Kidney (tissue), 14 donors: Measurements from ENCODE around the gene ELFN2. TPM values are rescaled to one million over a fixed set of nuclear protein-coding genes. Genes with fewer than 3 reads are reported as not detected.

Experiments
- DNase-seq, 5 donors: peaks; one replicate each; pipeline ENCODE4 v3.0.0-alpha.2; 2013 to 2020
- FAIRE-seq: peaks from 2 replicates; lab custom pipeline; 2012; peaks lifted over from hg19 to GRCh38; lab: Jason Lieb, UNC
- H3K27ac ChIP-seq, 2 donors: one replicate each; pipeline ENCODE4 v1.7.0; 2013; ENCODE audit warnings: low read depth in 2 of 2, low read length in 2 of 2, inconsistent platforms in 1 of 2
- H3K27me3 ChIP-seq: one replicate; pipeline ENCODE4 v1.7.1; 2013; ENCODE audit warnings: low read length, inconsistent platforms; ENCODE audit not compliant: control insufficient read depth, insufficient read depth
- H3K36me3 ChIP-seq, 3 donors: one replicate each; pipeline versions ENCODE4 v1.7.0 to v1.7.1; 2013; ENCODE audit warnings: low read length in 3 of 3, control low read depth in 1 of 3, inconsistent platforms in 1 of 3; ENCODE audit not compliant: insufficient read depth in 3 of 3, control insufficient read depth in 2 of 3
- H3K4me1 ChIP-seq, 3 donors: one replicate each; pipeline versions ENCODE4 v1.7.0 to v1.7.1; 2013; ENCODE audit warnings: low read length in 3 of 3, inconsistent platforms in 1 of 3, low read depth in 1 of 3; ENCODE audit not compliant: control insufficient read depth in 2 of 3, insufficient read depth in 2 of 3
- H3K4me3 ChIP-seq, 3 donors: one replicate each; pipeline versions ENCODE4 v1.7.0 to v1.8.1; 2013; ENCODE audit warnings: low read length in 3 of 3, control low read depth in 1 of 3, inconsistent platforms in 1 of 3
- H3K9ac ChIP-seq, 3 donors: one replicate each; pipeline versions ENCODE4 v1.7.0 to v1.7.1; 2013; ENCODE audit warnings: low read length in 3 of 3, control low read depth in 1 of 3, inconsistent platforms in 1 of 3
- H3K9me3 ChIP-seq, 3 donors: one replicate each; pipeline versions ENCODE4 v1.7.0 to v1.7.1; 2013; ENCODE audit warnings: low read length in 3 of 3, control low read depth in 1 of 3, inconsistent platforms in 1 of 3; ENCODE audit not compliant: control insufficient read depth in 2 of 3, insufficient read depth in 1 of 3
- intact Hi-C: fragments of 100-400 bp; cut with DNase I; formaldehyde crosslinking; loops from one replicate; pipeline ENCODE4 v1.11.1; 2022
- polyA plus RNA-seq: library from polyadenylated mRNA; stranded (reverse); fragments of 350-450 nt; fragmentation: Illumina TruSeq; extraction: RNeasy Lipid Tissue Mini Kit (QIAGEN cat#74804); gene quantifications from one replicate; pipeline ENCODE4 v1.2.3, GENCODE V29; 2014; ENCODE audit warnings: low read depth, low replicate concordance; ENCODE audit not compliant: insufficient read depth
- total RNA-seq: library from RNA; stranded (reverse); fragmentation: NEBNext Ultra II Directional; extraction: Animal tissue kit (Norgen Biotek cat#: 25700); gene quantifications from one replicate; pipeline ENCODE4 v1.2.1, GENCODE V29; 2021
- TF ChIP-seq, protein P1 (sequence below): IDR thresholded peaks from 3 replicates; pipeline ENCODE4 v1.5.1; 2012; ENCODE audit warnings: mild to moderate bottlenecking, moderate library complexity, borderline replicate concordance; ENCODE audit not compliant: insufficient read depth; ENCODE audit errors: extremely low read depth
- donor health status: control.
- donor health status: control.
- donor health status: control.
- donor health status: control.
- donor health status: control.
- donor health status: DM: yes; HTN: yes; CAD: no.
- donor health status: Normal renal cell carcinoma (clear cell type).

The ELFN2 gene
- total and polyA plus RNA-seq, 2 donors from 2014 or later, result 0.19 to 4.6 TPM

DNA sequence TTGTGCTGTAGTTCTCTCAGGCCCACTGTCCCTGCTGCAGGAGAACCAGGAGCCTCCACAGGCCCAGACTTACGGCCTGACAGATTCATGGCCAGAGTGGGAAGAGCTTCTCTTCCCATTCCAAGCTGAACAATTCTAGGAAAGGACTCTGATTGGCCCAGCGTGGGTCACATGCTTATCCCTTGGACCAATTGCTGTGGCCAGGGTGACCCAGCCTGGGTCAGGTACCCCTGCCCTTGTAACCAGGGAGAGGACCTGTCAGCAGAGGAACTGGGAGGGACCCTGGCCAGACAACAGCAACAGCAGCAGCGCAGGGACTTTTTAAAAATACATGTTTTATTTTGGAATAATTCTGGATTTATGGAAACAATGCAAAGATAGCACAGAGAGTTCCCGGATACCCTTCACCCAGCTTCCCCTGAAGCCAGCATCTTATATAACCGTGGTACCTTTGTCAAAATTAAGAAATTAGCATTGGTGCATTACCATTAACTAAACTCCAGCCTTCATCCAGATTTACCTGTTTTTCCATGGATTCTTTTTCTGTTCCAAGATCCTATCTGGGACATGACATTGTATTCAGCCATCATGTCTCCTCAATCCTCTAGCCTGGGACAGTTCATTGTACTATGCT lies 8.8 kb upstream of the ELFN2 start:
- Histone ChIP-seq H3K36me3 (no peaks in the 10 kb centered on the region), H3K4me3 (no peak overlapping the region), H3K9me3 (no peaks in the 10 kb centered on the region), H3K27ac (no peak overlapping the region), H3K4me1 (no peaks in the 10 kb centered on the region), H3K9ac (no peak overlapping the region), H3K27me3 (no peaks in the 10 kb centered on the region)
- FAIRE-seq, result no peak
- no peak for DNase-seq
- intact Hi-C loops, result no loop called here
- TF ChIP-seq, protein P1, sequence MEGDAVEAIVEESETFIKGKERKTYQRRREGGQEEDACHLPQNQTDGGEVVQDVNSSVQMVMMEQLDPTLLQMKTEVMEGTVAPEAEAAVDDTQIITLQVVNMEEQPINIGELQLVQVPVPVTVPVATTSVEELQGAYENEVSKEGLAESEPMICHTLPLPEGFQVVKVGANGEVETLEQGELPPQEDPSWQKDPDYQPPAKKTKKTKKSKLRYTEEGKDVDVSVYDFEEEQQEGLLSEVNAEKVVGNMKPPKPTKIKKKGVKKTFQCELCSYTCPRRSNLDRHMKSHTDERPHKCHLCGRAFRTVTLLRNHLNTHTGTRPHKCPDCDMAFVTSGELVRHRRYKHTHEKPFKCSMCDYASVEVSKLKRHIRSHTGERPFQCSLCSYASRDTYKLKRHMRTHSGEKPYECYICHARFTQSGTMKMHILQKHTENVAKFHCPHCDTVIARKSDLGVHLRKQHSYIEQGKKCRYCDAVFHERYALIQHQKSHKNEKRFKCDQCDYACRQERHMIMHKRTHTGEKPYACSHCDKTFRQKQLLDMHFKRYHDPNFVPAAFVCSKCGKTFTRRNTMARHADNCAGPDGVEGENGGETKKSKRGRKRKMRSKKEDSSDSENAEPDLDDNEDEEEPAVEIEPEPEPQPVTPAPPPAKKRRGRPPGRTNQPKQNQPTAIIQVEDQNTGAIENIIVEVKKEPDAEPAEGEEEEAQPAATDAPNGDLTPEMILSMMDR, result no peak

DNA sequence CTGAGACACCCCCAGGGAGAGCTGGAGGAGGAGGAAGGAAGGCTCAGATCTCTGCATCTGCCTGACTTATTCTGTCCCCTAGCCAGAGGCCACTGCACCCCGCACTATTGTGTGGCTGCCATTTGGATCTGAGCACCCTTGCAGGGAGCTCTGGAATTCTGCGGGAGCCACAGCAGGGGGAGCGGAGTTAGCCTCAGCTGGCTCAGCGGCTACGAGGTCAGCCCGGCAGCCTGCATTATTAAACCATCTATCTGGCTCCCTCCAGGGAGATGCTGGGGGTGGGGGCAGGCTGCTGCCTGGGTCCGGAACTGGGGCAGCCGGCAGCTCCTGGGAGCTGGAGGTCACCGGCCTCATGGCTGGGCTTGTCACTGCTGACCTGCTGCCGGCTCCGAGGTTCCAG lies 6.5 kb upstream of the ELFN2 start:
- H3K9ac ChIP-seq, result no peak overlapping the region
- H3K27me3 ChIP-seq, result no peaks in the 10 kb centered on the region
- H3K4me1 ChIP-seq, result no peaks in the 10 kb centered on the region
- DNase-seq (no peak), FAIRE-seq (no peak)
- intact Hi-C loops, result no loop called here
- H3K9me3 ChIP-seq, result no peaks in the 10 kb centered on the region
- TF ChIP-seq, protein P1, result no peak
- no peak overlapping the region for H3K4me3 ChIP-seq
- no peaks in the 10 kb centered on the region for H3K36me3 ChIP-seq
- no peak overlapping the region for H3K27ac ChIP-seq

DNA sequence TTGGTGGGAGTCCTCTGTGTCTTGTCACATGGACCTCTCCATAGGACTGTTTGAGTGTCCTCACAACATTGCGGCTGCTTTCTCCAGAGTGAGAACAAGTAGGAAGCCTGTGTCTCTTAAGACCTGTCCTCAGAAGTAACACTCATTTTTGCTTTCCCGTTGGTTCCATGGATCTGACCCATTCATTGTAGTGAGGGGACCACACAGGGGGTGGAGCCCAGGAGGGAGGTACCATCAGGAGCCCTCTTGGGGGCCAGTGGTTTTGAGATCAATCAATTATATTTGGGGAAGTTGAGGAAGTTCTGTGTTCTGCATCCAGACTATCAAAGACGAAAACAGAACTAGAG lies 5.4 kb upstream of the ELFN2 start:
- H3K36me3 ChIP-seq, result no peaks in the 10 kb centered on the region
- FAIRE-seq (no peak), DNase-seq (no peak)
- no peaks in the 10 kb centered on the region for H3K9me3 ChIP-seq
- no peak overlapping the region for H3K9ac ChIP-seq
- intact Hi-C loops, result no loop called here
- peaks cover 0 to 4% (median 0%) of the 10 kb centered on the region in 3 donors for H3K4me1 ChIP-seq
- H3K4me3 ChIP-seq, result no peak overlapping the region
- H3K27me3 ChIP-seq, result peaks cover 3% of the 10 kb centered on the region
- H3K27ac ChIP-seq, result no peak overlapping the region
- TF ChIP-seq, protein P1, result no peak
